Mononuclear cell (primary cell): ENCODE data around the gene CLDN25. TPM values are rescaled to one million over a fixed set of nuclear protein-coding genes. Genes with fewer than 3 reads are reported as not detected.
"Not testable (repeated sequence)": the region's sequence is repeated elsewhere in the genome, so short reads cannot be mapped to it uniquely, and the experiment has no call there.

Experiments used
- H3K27me3 ChIP-seq: 2 replicates; pipeline ENCODE4 v1.6.0; 2011; ENCODE audit warnings: low read length, control low read depth; ENCODE audit not compliant: insufficient read depth
- H3K4me1 ChIP-seq: 2 replicates; pipeline ENCODE4 v1.5.1; 2011; ENCODE audit warnings: mild to moderate bottlenecking, low read length, control low read depth; ENCODE audit not compliant: insufficient read depth
- H3K4me3 ChIP-seq: 2 replicates; pipeline ENCODE4 v1.5.1; 2011; ENCODE audit warnings: mild to moderate bottlenecking, low read length, moderate library complexity
- H3K9me3 ChIP-seq: 2 replicates; pipeline ENCODE4 v1.5.1; 2011; ENCODE audit warnings: low read depth, mild to moderate bottlenecking, control low read depth, low read length
- total RNA-seq: library from RNA; depleted of rRNA; stranded (reverse); fragments of >200 nt; gene quantifications from one replicate; pipeline ENCODE4 v1.2.3, GENCODE V29; 2012

Gene CLDN25
- total RNA-seq, 1 donor, result not detected

- Histone ChIP-seq H3K4me1 (no peaks in the 10 kb centered on the region), H3K4me3 (no peak overlapping the region), H3K27me3 (peaks cover 6% of the 10 kb centered on the region), H3K9me3 (no peaks in the 10 kb centered on the region)
Observed at GRCh38 chr11:113782134-113782533, 2.5 kb downstream of the CLDN25 start.

GRCh38 chr11:113789016-113789415 is 9.4 kb downstream of the CLDN25 start:
- H3K4me3 ChIP-seq, H3K4me1 ChIP-seq, H3K27me3 ChIP-seq, H3K9me3 ChIP-seq: not testable (repeated sequence)

- Histone ChIP-seq H3K27me3 (no peaks in the 10 kb centered on the region), H3K9me3 (no peaks in the 10 kb centered on the region), H3K4me3 (no peak overlapping the region), H3K4me1 (no peaks in the 10 kb centered on the region)
Observed at GRCh38 chr11:113789675-113790320, 10.2 kb downstream of the CLDN25 start.

GRCh38 chr11:113796663-113797259 is 17.2 kb downstream of the CLDN25 start:
- Histone ChIP-seq H3K4me3 (no peak overlapping the region), H3K4me1 (no peaks in the 10 kb centered on the region), H3K27me3 (no peaks in the 10 kb centered on the region), H3K9me3 (no peaks in the 10 kb centered on the region)

- Histone ChIP-seq H3K4me1 (no peaks in the 10 kb centered on the region), H3K27me3 (no peaks in the 10 kb centered on the region), H3K4me3 (no peak overlapping the region), H3K9me3 (no peaks in the 10 kb centered on the region)
Observed at GRCh38 chr11:113802621-113803020, 23.0 kb downstream of the CLDN25 start.

GRCh38 chr11:113805640-113806039 is 26.0 kb downstream of the CLDN25 start:
- no peaks in the 10 kb centered on the region for H3K9me3 ChIP-seq
- no peak overlapping the region for H3K4me3 ChIP-seq
- no peaks in the 10 kb centered on the region for H3K27me3 ChIP-seq
- H3K4me1 ChIP-seq, result no peaks in the 10 kb centered on the region

GRCh38 chr11:113806406-113806805 is 26.8 kb downstream of the CLDN25 start:
- no peaks in the 10 kb centered on the region for H3K9me3 ChIP-seq
- no peaks in the 10 kb centered on the region for H3K27me3 ChIP-seq
- H3K4me1 ChIP-seq, result no peaks in the 10 kb centered on the region
- H3K4me3 ChIP-seq, result no peak overlapping the region

GRCh38 chr11:113808931-113809330 is 29.3 kb downstream of the CLDN25 start:
- H3K4me3 ChIP-seq, result no peak overlapping the region
- H3K9me3 ChIP-seq, result no peaks in the 10 kb centered on the region
- no peaks in the 10 kb centered on the region for H3K4me1 ChIP-seq
- no peaks in the 10 kb centered on the region for H3K27me3 ChIP-seq

GRCh38 chr11:113814181-113814580 is 34.6 kb downstream of the CLDN25 start:
- Histone ChIP-seq H3K9me3 (no peaks in the 10 kb centered on the region), H3K4me1 (no peaks in the 10 kb centered on the region), H3K4me3 (no peak overlapping the region), H3K27me3 (no peaks in the 10 kb centered on the region)

GRCh38 chr11:113817162-113817561 is 37.6 kb downstream of the CLDN25 start:
- Histone ChIP-seq H3K4me3 (no peak overlapping the region), H3K4me1 (no peaks in the 10 kb centered on the region), H3K27me3 (no peaks in the 10 kb centered on the region), H3K9me3 (no peaks in the 10 kb centered on the region)

GRCh38 chr11:113817626-113818025 is 38.0 kb downstream of the CLDN25 start:
- no peak overlapping the region for H3K4me3 ChIP-seq
- H3K27me3 ChIP-seq, result no peaks in the 10 kb centered on the region
- H3K4me1 ChIP-seq, result no peaks in the 10 kb centered on the region
- H3K9me3 ChIP-seq, result no peaks in the 10 kb centered on the region

GRCh38 chr11:113818426-113818825 is 38.8 kb downstream of the CLDN25 start:
- no peaks in the 10 kb centered on the region for H3K27me3 ChIP-seq
- no peaks in the 10 kb centered on the region for H3K9me3 ChIP-seq
- H3K4me3 ChIP-seq, result no peak overlapping the region
- H3K4me1 ChIP-seq, result no peaks in the 10 kb centered on the region

- Histone ChIP-seq H3K27me3 (no peaks in the 10 kb centered on the region), H3K4me1 (no peaks in the 10 kb centered on the region), H3K4me3 (no peak overlapping the region), H3K9me3 (no peaks in the 10 kb centered on the region)
Observed at GRCh38 chr11:113827477-113827876, 47.9 kb downstream of the CLDN25 start.

- H3K27me3 ChIP-seq, result no peaks in the 10 kb centered on the region
- no peaks in the 10 kb centered on the region for H3K9me3 ChIP-seq
- H3K4me3 ChIP-seq, result no peak overlapping the region
- H3K4me1 ChIP-seq, result no peaks in the 10 kb centered on the region
Observed at GRCh38 chr11:113828191-113828590, 48.6 kb downstream of the CLDN25 start.

GRCh38 chr11:113829751-113830150 is 50.2 kb downstream of the CLDN25 start:
- Histone ChIP-seq H3K9me3 (no peaks in the 10 kb centered on the region), H3K27me3 (no peaks in the 10 kb centered on the region), H3K4me3 (no peak overlapping the region), H3K4me1 (no peaks in the 10 kb centered on the region)
